ENCODE measurements around the gene CLP1.

Gene CLP1

GRCh38 chr11:57632116-57632515 lies 25.4 kb upstream of the CLP1 start:
- DNase-seq (ENCODE audit: low read depth in 1 of 2, low spot score in 1 of 2) = no peak
- TF ChIP-seq, protein P1, sequence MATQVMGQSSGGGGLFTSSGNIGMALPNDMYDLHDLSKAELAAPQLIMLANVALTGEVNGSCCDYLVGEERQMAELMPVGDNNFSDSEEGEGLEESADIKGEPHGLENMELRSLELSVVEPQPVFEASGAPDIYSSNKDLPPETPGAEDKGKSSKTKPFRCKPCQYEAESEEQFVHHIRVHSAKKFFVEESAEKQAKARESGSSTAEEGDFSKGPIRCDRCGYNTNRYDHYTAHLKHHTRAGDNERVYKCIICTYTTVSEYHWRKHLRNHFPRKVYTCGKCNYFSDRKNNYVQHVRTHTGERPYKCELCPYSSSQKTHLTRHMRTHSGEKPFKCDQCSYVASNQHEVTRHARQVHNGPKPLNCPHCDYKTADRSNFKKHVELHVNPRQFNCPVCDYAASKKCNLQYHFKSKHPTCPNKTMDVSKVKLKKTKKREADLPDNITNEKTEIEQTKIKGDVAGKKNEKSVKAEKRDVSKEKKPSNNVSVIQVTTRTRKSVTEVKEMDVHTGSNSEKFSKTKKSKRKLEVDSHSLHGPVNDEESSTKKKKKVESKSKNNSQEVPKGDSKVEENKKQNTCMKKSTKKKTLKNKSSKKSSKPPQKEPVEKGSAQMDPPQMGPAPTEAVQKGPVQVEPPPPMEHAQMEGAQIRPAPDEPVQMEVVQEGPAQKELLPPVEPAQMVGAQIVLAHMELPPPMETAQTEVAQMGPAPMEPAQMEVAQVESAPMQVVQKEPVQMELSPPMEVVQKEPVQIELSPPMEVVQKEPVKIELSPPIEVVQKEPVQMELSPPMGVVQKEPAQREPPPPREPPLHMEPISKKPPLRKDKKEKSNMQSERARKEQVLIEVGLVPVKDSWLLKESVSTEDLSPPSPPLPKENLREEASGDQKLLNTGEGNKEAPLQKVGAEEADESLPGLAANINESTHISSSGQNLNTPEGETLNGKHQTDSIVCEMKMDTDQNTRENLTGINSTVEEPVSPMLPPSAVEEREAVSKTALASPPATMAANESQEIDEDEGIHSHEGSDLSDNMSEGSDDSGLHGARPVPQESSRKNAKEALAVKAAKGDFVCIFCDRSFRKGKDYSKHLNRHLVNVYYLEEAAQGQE (IDR thresholded peaks at IDR 0.05; ENCODE audit: insufficient replicate concordance, low read depth) = no peak
- TF ChIP-seq POLR2AphosphoS5 (IDR thresholded peaks at IDR 0.05; ENCODE audit: low read depth) (no peak), GABPA (IDR thresholded peaks at IDR 0.05; ENCODE audit: low read depth) (no peak), SPI1 (IDR thresholded peaks at IDR 0.05; ENCODE audit: borderline replicate concordance, low read depth) (no peak)
- TF ChIP-seq, protein P2, sequence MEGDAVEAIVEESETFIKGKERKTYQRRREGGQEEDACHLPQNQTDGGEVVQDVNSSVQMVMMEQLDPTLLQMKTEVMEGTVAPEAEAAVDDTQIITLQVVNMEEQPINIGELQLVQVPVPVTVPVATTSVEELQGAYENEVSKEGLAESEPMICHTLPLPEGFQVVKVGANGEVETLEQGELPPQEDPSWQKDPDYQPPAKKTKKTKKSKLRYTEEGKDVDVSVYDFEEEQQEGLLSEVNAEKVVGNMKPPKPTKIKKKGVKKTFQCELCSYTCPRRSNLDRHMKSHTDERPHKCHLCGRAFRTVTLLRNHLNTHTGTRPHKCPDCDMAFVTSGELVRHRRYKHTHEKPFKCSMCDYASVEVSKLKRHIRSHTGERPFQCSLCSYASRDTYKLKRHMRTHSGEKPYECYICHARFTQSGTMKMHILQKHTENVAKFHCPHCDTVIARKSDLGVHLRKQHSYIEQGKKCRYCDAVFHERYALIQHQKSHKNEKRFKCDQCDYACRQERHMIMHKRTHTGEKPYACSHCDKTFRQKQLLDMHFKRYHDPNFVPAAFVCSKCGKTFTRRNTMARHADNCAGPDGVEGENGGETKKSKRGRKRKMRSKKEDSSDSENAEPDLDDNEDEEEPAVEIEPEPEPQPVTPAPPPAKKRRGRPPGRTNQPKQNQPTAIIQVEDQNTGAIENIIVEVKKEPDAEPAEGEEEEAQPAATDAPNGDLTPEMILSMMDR (IDR thresholded peaks at IDR 0.05; ENCODE audit: insufficient read depth, low read length) = no peak
- H3K27ac ChIP-seq (replicated peaks) = no peak overlapping the region
- no peak overlapping the region for H3K4me3 ChIP-seq (replicated peaks; ENCODE audit: insufficient read depth, low read length)
- H3K27me3 ChIP-seq (ENCODE audit: insufficient read depth, poor library complexity, severe bottlenecking) = no peaks in the 10 kb centered on the region

GRCh38 chr11:57633394-57634070 lies 24.0 kb upstream of the CLP1 start:
- H3K4me3 ChIP-seq (replicated peaks; ENCODE audit: insufficient read depth, low read length) = no peak overlapping the region
- H3K27ac ChIP-seq (replicated peaks) = no peak overlapping the region
- TF ChIP-seq SPI1 (IDR thresholded peaks at IDR 0.05; ENCODE audit: borderline replicate concordance, low read depth) (no peak), GABPA (IDR thresholded peaks at IDR 0.05; ENCODE audit: low read depth) (no peak), POLR2AphosphoS5 (IDR thresholded peaks at IDR 0.05; ENCODE audit: low read depth) (no peak)
- TF ChIP-seq, protein P2 (IDR thresholded peaks at IDR 0.05; ENCODE audit: insufficient read depth, low read length) = no peak
- TF ChIP-seq, protein P1 (IDR thresholded peaks at IDR 0.05; ENCODE audit: insufficient replicate concordance, low read depth) = no peak
- no peaks in the 10 kb centered on the region for H3K27me3 ChIP-seq (ENCODE audit: insufficient read depth, poor library complexity, severe bottlenecking)
- no peak for DNase-seq (ENCODE audit: low read depth in 1 of 2, low spot score in 1 of 2)

DNA sequence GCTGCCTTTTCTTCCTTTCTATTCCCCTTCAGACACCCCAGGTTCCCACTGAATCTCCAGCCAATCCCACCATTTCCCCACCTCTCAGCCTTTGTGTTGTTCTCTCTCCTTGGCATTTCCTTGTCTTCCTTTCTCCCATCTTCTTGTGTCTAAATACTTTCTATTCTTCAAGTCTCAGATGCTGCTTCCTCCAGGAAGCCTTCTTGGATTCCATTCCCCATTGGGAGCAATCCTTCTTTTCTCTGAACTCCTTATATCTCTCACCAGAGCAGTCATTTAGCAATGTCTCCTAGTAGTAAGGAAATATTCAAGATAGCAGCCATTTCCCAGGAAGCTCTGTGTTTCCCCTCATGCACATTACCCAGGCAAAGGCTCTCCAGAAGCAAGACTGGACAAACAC lies 23.3 kb upstream of the CLP1 start:
- DNase-seq (ENCODE audit: low read depth in 1 of 2, low spot score in 1 of 2) = no peak
- peaks cover 3% of the 10 kb centered on the region for H3K27me3 ChIP-seq (ENCODE audit: insufficient read depth, poor library complexity, severe bottlenecking)

More for the DNA sequence above, 23.3 kb upstream of the CLP1 start:
- TF ChIP-seq, protein P2 (IDR thresholded peaks at IDR 0.05; ENCODE audit: insufficient read depth, low read length) = no peak
- no peak for TF ChIP-seq POLR2AphosphoS5 (IDR thresholded peaks at IDR 0.05; ENCODE audit: low read depth)
- no peak for TF ChIP-seq SPI1 (IDR thresholded peaks at IDR 0.05; ENCODE audit: borderline replicate concordance, low read depth)
- TF ChIP-seq, protein P1 (IDR thresholded peaks at IDR 0.05; ENCODE audit: insufficient replicate concordance, low read depth) = no peak
- no peak for TF ChIP-seq GABPA (IDR thresholded peaks at IDR 0.05; ENCODE audit: low read depth)
- H3K4me3 ChIP-seq (replicated peaks; ENCODE audit: insufficient read depth, low read length) = no peak overlapping the region
- H3K27ac ChIP-seq (replicated peaks) = no peak overlapping the region
